D341Med (cell line): ENCODE data around the gene OXER1.
"Not testable (repeated sequence)": the region's sequence is repeated elsewhere in the genome, so short reads cannot be mapped to it uniquely, and the experiment has no call there.

Experiments used
- DNase-seq: peaks from one replicate; pipeline ENCODE4 v3.0.0; 2012; ENCODE audit warnings: low spot score

The OXER1 gene

DNA sequence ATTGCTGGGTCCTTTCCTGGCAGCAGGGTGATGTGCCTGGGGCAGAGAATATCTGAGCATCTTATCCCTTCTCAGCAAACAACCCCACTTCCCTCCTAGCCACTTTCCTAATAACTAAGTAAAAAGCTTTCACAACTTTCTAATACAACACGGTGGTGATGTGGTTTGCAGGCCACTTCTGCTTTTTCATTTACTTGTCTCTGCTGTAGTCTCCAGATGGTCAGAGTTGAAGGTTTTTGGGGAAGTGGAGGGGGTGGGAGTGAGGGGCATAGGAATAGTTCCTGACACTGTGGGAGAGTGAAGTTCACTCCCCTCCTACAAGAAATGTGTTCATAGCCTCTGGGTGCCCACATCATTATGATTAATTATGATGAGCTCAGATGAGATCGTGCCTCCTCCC lies 11.6 kb downstream of the OXER1 start:
- no peak for DNase-seq

DNA sequence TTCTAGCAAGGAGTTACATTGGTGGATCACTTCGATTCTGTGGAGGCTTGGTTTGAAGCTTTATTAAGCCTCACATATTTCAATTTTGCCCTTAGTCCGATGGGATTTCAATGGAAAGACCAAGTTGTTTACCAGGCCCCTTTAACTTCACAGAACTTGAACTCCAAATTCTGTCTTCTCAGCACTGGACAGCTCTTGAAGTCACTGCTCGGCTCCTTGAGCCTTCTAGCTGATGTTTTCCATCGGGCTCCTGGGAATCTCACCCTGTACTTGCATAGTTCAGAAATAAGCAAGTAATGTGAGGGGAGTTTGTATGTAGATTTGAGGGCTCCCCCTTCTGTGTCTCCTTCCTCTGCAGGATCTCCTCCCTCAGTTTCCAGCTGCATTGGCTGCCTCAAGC lies 15.1 kb downstream of the OXER1 start:
- DNase-seq = no peak

DNA sequence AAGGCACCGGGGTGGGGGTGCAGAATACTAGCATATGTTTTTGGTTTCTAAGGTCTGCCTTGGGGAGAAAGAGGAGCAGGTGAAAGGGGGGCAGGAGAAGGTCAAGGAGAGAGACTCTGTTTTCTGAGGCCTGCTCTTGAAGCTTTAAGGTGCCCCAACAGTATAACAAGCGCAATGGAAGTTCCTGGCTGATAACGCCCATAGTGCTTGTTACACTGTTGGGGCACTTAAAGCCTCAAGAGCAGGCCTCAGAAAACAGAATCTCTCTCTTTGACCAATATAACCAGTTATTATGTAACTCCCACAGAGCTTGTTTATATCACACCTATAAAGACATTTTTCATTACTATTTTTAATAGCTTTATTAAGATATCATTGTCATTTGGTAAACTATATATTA lies 16.5 kb downstream of the OXER1 start:
- no peak for DNase-seq

GRCh38 chr2:42744545-42745082 lies 19.3 kb downstream of the OXER1 start:
- DNase-seq = no peak

GRCh38 chr2:42743659-42743990 lies 20.3 kb downstream of the OXER1 start:
- DNase-seq = no peak

DNA sequence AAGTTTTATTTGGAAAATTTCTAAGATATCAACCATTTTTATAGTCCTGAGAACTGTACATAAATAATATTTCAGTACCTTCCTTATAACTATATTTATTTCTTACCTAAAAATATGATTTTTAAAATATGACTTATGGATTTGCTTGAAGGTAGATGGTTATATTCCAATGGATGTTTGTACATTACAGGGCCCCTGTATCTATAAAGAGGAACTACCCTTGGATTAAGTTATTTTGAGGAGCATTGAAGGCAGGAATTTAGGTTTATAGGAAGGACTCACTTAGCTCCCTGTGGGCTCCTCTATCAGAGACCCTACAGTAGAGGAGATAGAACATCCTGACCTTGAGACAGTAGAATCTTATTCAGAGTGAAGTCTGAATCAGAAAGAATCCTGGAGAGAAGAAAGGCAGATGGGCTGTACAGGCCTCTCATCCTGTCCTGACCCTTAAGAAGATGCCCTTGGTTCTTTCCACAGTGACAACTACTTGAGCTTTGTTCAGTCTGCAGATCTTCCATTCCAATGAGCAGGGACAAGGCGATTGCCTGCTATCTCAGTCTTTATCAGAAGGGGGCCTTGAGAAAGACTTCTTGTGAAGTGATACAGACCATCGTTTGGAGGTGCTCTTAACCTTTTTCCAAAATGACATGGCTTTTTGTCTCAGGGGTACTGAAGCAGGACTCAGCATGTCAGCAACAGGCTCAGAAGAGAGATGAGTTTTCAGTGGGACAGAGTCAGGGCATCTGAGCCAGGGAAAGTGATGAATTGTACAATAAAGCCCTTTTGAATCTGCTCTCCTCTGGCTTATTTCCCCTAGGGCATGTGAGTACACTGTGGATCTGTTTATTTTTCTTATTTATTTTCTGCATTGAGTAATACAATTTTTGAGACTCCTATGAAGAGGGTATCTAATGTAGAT lies 20.9 kb downstream of the OXER1 start:
- no peak for DNase-seq

- no peak for DNase-seq
Observed at GRCh38 chr2:42741140-42741539, 22.8 kb downstream of the OXER1 start.

- DNase-seq = no peak
Observed at GRCh38 chr2:42736598-42737322, 27.2 kb downstream of the OXER1 start.

GRCh38 chr2:42733852-42734251 lies 30.1 kb downstream of the OXER1 start:
- DNase-seq = no peak

- DNase-seq = not testable (repeated sequence)
Observed at GRCh38 chr2:42731316-42731715, 32.6 kb downstream of the OXER1 start.

- no peak for DNase-seq
Observed at GRCh38 chr2:42726680-42727079, 37.3 kb downstream of the OXER1 start.

DNA sequence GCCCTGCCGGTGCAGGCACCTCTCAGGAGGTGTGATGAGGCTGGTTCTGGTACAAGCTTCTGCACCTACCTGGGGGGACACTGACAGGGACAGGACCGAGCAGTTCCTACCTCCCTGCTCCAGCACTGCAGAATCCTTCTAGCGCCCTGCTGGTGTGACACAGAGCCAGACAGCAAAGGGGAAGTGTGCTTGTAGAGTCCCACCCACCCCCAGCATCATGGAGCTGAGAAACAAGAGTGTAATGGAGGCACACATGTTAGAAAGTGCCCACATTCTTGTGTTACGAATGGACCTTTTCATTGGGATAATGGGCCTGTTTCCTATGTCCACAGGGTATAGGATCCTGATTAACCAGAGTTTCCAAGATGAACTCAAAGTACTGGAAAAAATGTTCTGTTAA lies 38.3 kb downstream of the OXER1 start:
- no peak for DNase-seq

DNA sequence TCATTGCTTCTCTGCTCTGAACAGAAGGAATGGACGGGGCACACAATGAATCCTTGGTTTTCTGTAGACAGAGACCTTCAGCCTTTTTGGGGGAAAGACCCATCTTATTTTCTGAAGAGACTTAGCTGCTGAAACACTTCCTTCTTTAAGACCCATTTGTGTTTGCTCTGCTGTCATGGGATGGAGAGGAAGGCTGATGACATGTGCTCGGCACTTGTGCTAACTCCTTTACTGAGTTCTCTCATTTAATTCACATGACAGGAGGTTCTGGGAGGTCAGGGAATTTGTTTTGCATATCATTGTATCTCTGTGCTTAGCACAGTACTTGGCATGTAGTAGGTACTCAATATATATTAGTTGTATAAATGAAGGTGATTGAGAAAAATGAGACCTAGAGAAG lies 39.0 kb downstream of the OXER1 start:
- no peak for DNase-seq

DNA sequence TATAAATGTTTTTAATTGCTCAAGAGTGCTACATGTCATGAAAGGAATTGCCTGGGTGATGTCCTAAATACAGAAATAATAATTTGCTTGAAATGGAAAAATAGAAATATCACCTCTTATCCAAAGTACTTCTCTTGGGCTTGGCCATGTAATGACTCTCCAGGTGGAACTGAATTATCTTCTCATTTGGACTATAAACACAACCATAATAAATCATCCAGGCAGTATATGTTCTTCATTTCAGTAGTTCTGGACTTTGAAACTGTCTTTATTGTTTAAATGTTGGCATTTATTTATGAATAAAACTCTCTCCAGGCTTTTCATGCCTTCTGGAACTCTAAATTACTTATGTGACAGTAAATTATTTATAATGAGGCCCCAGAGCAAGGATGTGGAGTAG lies 40.5 kb downstream of the OXER1 start:
- DNase-seq = no peak

- no peak for DNase-seq
Observed at GRCh38 chr2:42722320-42723190, 41.4 kb downstream of the OXER1 start.

DNA sequence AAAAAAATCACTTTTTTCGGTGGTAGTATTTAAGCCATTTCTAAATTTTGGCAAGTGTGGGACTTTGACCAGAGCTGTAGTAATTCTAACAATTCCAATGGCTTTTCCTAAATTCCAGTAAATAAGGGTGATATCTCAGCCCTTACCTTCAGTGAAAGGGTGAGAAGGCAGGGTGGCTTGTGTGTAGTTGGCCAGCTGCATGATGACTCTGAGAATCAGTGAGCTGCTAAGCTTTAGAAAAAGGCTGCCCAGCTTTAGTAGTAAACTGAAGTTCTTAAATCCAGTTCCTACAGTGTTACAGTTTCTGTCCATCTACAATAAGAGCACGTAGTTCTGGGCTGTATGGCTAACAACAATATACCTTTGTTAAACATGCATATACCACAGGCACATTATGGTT lies 42.0 kb downstream of the OXER1 start:
- no peak for DNase-seq

DNA sequence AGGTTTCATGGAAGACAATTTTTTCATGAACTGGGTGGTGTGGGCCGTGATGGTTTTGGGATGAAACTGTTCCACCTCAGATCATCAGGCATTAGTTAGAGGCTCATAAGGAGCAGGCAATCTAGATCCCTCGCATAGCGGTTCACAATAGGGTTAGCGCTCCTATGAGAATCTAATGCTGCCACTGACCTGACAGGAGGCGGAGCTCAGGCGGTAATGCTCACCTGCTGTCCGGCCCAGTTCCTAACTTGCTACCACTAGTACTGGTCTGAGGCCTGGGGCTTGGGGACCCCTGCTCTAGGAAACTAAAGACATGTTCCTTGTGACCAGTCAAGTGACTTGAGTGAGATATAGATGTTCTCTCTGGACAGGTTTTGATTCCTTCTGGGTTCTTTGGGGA lies 49.2 kb downstream of the OXER1 start:
- no peak for DNase-seq

DNA sequence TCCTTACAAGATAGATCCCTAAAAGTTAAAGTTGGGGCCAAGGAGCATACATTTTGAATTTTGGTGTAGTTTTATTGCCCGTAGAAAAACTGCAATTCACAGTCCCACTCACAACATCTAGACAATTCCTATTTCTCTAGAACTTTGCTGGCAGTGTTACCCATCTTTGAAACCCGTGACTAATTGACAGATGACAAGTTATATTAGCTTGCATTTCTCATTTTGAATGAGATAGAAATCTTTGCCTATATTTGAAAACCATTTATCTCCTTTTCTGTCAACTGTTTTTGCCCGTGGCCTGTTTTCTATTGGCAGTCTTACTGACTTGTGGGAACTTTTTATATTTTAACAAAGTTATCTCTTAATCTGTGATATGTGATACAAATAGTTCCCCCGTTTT lies 50.0 kb downstream of the OXER1 start:
- DNase-seq = no peak

- no peak for DNase-seq
Observed at GRCh38 chr2:42712934-42713333, 51.0 kb downstream of the OXER1 start.
